ENCODE measurements around the gene CYP27B1.

GRCh38 chr12:57732726-57733593 lies 33.9 kb downstream of the CYP27B1 start:
- TF ChIP-seq CTCF (IDR thresholded peaks at IDR 0.05) (no peak), POLR2A (IDR thresholded peaks at IDR 0.05) (no peak), EP300 (IDR thresholded peaks at IDR 0.05) (no peak)

All from gastroesophageal sphincter (tissue), 3 donors.